ENCODE data around the gene SFI1.

GRCh38 chr22:31620756-31621480 is 124.6 kb downstream of the SFI1 start:
- TF ChIP-seq POLR2A (IDR thresholded peaks at IDR 0.05; ENCODE audit: borderline replicate concordance, extremely low read depth, insufficient read depth, insufficient read length): no peak
- TF ChIP-seq CTCF (IDR thresholded peaks at IDR 0.05 in 2 of 3, conservative IDR thresholded peaks at IDR 0.05 in 1 of 3; ENCODE audit: borderline replicate concordance in 1 of 3, insufficient read depth in 1 of 3, low read depth in 2 of 3, low read length in 2 of 3): no peak
- TF ChIP-seq EGR1 (IDR thresholded peaks at IDR 0.05; ENCODE audit: low read depth): no peak
- TF ChIP-seq RAD21 (IDR thresholded peaks at IDR 0.05; ENCODE audit: low read depth): no peak
- no peak for TF ChIP-seq ZNF274 (IDR thresholded peaks at IDR 0.05; ENCODE audit: low read depth, low read length)
- TF ChIP-seq POLR2AphosphoS5 (IDR thresholded peaks at IDR 0.05; ENCODE audit: low read depth, low read length): no peak
- TF ChIP-seq SP1 (IDR thresholded peaks at IDR 0.05; ENCODE audit: low read depth): no peak
- no peak for TF ChIP-seq ZBTB33 (IDR thresholded peaks at IDR 0.05; ENCODE audit: extremely low read depth, insufficient replicate concordance, low read length)
- no peak for TF ChIP-seq REST (IDR thresholded peaks at IDR 0.05; ENCODE audit: low read depth)
- no peak for TF ChIP-seq JUND (IDR thresholded peaks at IDR 0.05)
- TF ChIP-seq EZH2 (IDR thresholded peaks at IDR 0.05): no peak
- TF ChIP-seq YY1 (IDR thresholded peaks at IDR 0.05; ENCODE audit: extremely low read depth, insufficient replicate concordance, low read depth, low read length): no peak
- TF ChIP-seq MAX (IDR thresholded peaks at IDR 0.05): no peak

Data from HCT116 (cell line).